ENCODE results near the gene BRCA1. TPM values are rescaled to one million over a fixed set of nuclear protein-coding genes. Genes with fewer than 3 reads are reported as not detected.

BRCA1 gene
- total RNA-seq, 1 experiment from 2014 or later: 67.1 TPM

GRCh38 chr17:43074869-43075268 lies 50.3 kb downstream of the BRCA1 start:
- TF ChIP-seq, protein P1, sequence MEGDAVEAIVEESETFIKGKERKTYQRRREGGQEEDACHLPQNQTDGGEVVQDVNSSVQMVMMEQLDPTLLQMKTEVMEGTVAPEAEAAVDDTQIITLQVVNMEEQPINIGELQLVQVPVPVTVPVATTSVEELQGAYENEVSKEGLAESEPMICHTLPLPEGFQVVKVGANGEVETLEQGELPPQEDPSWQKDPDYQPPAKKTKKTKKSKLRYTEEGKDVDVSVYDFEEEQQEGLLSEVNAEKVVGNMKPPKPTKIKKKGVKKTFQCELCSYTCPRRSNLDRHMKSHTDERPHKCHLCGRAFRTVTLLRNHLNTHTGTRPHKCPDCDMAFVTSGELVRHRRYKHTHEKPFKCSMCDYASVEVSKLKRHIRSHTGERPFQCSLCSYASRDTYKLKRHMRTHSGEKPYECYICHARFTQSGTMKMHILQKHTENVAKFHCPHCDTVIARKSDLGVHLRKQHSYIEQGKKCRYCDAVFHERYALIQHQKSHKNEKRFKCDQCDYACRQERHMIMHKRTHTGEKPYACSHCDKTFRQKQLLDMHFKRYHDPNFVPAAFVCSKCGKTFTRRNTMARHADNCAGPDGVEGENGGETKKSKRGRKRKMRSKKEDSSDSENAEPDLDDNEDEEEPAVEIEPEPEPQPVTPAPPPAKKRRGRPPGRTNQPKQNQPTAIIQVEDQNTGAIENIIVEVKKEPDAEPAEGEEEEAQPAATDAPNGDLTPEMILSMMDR (IDR thresholded peaks at IDR 0.05; ENCODE audit: unreplicated experiment): no peak
- CTCF ChIA-PET: no interaction called here
- intact Hi-C loops (cut with micrococcal nuclease; ENCODE audit: unreplicated experiment): no loop called here
- no peaks in the 10 kb centered on the region for H3K9me3 Mint-ChIP-seq (ENCODE audit: low read depth, unreplicated experiment)
- H3K27me3 Mint-ChIP-seq (ENCODE audit: unreplicated experiment): no peaks in the 10 kb centered on the region
- BruUV-seq (replicated peaks): no TSS peak
- H3K27ac Mint-ChIP-seq (ENCODE audit: unreplicated experiment): no peak overlapping the region
- no peak overlapping the region for H3K4me3 Mint-ChIP-seq (ENCODE audit: low read depth, unreplicated experiment)
- H3K4me1 Mint-ChIP-seq (ENCODE audit: low read depth, unreplicated experiment): no peaks in the 10 kb centered on the region
- peaks cover 10% of the 10 kb centered on the region for H3K36me3 Mint-ChIP-seq (ENCODE audit: insufficient read depth, unreplicated experiment)
- no peak for DNase-seq

DNA sequence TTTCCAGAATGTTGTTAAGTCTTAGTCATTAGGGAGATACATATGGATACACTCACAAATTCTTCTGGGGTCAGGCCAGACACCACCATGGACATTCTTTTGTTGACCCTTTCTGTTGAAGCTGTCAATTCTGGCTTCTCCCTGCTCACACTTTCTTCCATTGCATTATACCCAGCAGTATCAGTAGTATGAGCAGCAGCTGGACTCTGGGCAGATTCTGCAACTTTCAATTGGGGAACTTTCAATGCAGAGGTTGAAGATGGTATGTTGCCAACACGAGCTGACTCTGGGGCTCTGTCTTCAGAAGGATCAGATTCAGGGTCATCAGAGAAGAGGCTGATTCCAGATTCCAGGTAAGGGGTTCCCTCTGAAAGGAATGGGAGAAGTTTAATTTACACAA lies 54.3 kb downstream of the BRCA1 start:
- no TSS peak for BruUV-seq (replicated peaks)
- CTCF ChIA-PET: interaction anchor here (0.5 to 0.6 kb wide), 2 partner anchors 13 to 322 kb away, joined by 3 read pairs; no protein-coding TSS in a partner anchor

GRCh38 chr17:43070257-43070656 lies 54.9 kb downstream of the BRCA1 start:
- H3K4me3 Mint-ChIP-seq (ENCODE audit: low read depth, unreplicated experiment): no peak overlapping the region
- peaks cover 28% of the 10 kb centered on the region for H3K36me3 Mint-ChIP-seq (ENCODE audit: insufficient read depth, unreplicated experiment)

More for the DNA sequence above, 54.3 kb downstream of the BRCA1 start:
- TF ChIP-seq, protein P1 (IDR thresholded peaks at IDR 0.05; ENCODE audit: unreplicated experiment): no peak
- Mint-ChIP-seq H3K4me1 (ENCODE audit: low read depth, unreplicated experiment) (no peaks in the 10 kb centered on the region), H3K9me3 (ENCODE audit: low read depth, unreplicated experiment) (no peaks in the 10 kb centered on the region), H3K27me3 (ENCODE audit: unreplicated experiment) (no peaks in the 10 kb centered on the region), H3K36me3 (ENCODE audit: insufficient read depth, unreplicated experiment) (peaks cover 24% of the 10 kb centered on the region), H3K27ac (ENCODE audit: unreplicated experiment) (no peak overlapping the region), H3K4me3 (ENCODE audit: low read depth, unreplicated experiment) (no peak overlapping the region)
- DNase-seq: no peak
- intact Hi-C loops (cut with micrococcal nuclease; ENCODE audit: unreplicated experiment): no loop called here

GRCh38 chr17:43069368-43069898 lies 55.7 kb downstream of the BRCA1 start:
- CTCF ChIA-PET: no interaction called here
- H3K9me3 Mint-ChIP-seq (ENCODE audit: low read depth, unreplicated experiment): no peaks in the 10 kb centered on the region
- peaks cover 28% of the 10 kb centered on the region for H3K36me3 Mint-ChIP-seq (ENCODE audit: insufficient read depth, unreplicated experiment)
- no peak for DNase-seq
- TF ChIP-seq, protein P1 (IDR thresholded peaks at IDR 0.05; ENCODE audit: unreplicated experiment): no peak
- no peak overlapping the region for H3K4me3 Mint-ChIP-seq (ENCODE audit: low read depth, unreplicated experiment)
- BruUV-seq (replicated peaks): no TSS peak
- no peaks in the 10 kb centered on the region for H3K4me1 Mint-ChIP-seq (ENCODE audit: low read depth, unreplicated experiment)
- no peak overlapping the region for H3K27ac Mint-ChIP-seq (ENCODE audit: unreplicated experiment)
- intact Hi-C loops (cut with micrococcal nuclease; ENCODE audit: unreplicated experiment): no loop called here
- H3K27me3 Mint-ChIP-seq (ENCODE audit: unreplicated experiment): no peaks in the 10 kb centered on the region

More at GRCh38 chr17:43070257-43070656, 54.9 kb downstream of the BRCA1 start:
- Mint-ChIP-seq H3K27ac (ENCODE audit: unreplicated experiment) (no peak overlapping the region), H3K4me1 (ENCODE audit: low read depth, unreplicated experiment) (no peaks in the 10 kb centered on the region), H3K9me3 (ENCODE audit: low read depth, unreplicated experiment) (no peaks in the 10 kb centered on the region), H3K27me3 (ENCODE audit: unreplicated experiment) (no peaks in the 10 kb centered on the region)
- no TSS peak for BruUV-seq (replicated peaks)
- CTCF ChIA-PET: interaction anchor here (0.6 kb wide), 1 partner anchor 12 kb away, joined by 3 read pairs; no protein-coding TSS in a partner anchor
- intact Hi-C loops (cut with micrococcal nuclease; ENCODE audit: unreplicated experiment): no loop called here
- no peak for DNase-seq
- TF ChIP-seq, protein P1 (IDR thresholded peaks at IDR 0.05; ENCODE audit: unreplicated experiment): no peak
